IMR-90 (cell line): Measurements from ENCODE around the gene PIK3C3. TPM values are rescaled to one million over a fixed set of nuclear protein-coding genes. Genes with fewer than 3 reads are reported as not detected.
A peak's percentile ranks its signal among the peaks of the same experiment; 100 is the strongest.

Source experiments
- ATAC-seq: fragments of 200-7000 bp; cut with Tn5 transposase; 2 replicates; pipeline ENCODE4 v1.9.1; 2020; ENCODE audit warnings: low read depth, mild to moderate bottlenecking, moderate library complexity
- BruUV-seq: library from RNA; stranded (reverse); fragments of 400-500 nt; replicated peaks from 2 replicates; lab custom pipeline; 2021; lab: Mats Ljungman, UMichigan
- CTCF ChIA-PET: fragments of 300-600 bp; formaldehyde crosslinking; extraction: SDS; loops from one replicate; lab custom pipeline; 2021; ENCODE audit warnings: antibody characterized with exemption; lab: Yijun Ruan, JAX
- POLR2A ChIA-PET: fragments of 300-600 bp; sonication (Branson Sonifier 250); formaldehyde crosslinking; loops from one replicate; lab custom pipeline; 2022; ENCODE audit warnings: antibody characterized with exemption; ENCODE audit not compliant: unreplicated experiment; lab: Charles Lee
- DNase-seq: peaks from one replicate; pipeline ENCODE4 v3.0.0; 2013
- H2AFZ ChIP-seq: replicated peaks from 2 replicates; pipeline ENCODE3; 2013; ENCODE audit warnings: low read length, mild to moderate bottlenecking; ENCODE audit not compliant: poor library complexity
- H2AK5ac ChIP-seq: 2 replicates; pipeline ENCODE4 v1.6.1; 2013; ENCODE audit warnings: low read depth, low read length, inconsistent platforms
- H2AK9ac ChIP-seq: replicated peaks from 2 replicates; pipeline ENCODE3; 2013; ENCODE audit warnings: mild to moderate bottlenecking, low read depth, low read length, moderate library complexity; ENCODE audit not compliant: poor library complexity
- H2BK120ac ChIP-seq: 2 replicates; pipeline ENCODE4 v1.6.1; 2013; ENCODE audit warnings: low read depth, low read length, inconsistent platforms
- H2BK15ac ChIP-seq: 3 replicates; pipeline ENCODE4 v1.6.1; 2013; ENCODE audit warnings: low read depth, low read length, inconsistent platforms
- H2BK20ac ChIP-seq: 2 replicates; pipeline ENCODE4 v1.6.1; 2013; ENCODE audit warnings: low read depth, mild to moderate bottlenecking, inconsistent platforms, low read length, moderate library complexity
- H2BK5ac ChIP-seq: 2 replicates; pipeline ENCODE4 v1.6.1; 2013; ENCODE audit warnings: mild to moderate bottlenecking, low read depth, low read length, inconsistent platforms; ENCODE audit not compliant: poor library complexity, severe bottlenecking
- H3K14ac ChIP-seq: replicated peaks from 2 replicates; pipeline ENCODE4 v1.6.1; 2013; ENCODE audit warnings: low read depth, low read length, inconsistent platforms
- H3K18ac ChIP-seq: 2 replicates; pipeline ENCODE4 v1.6.1; 2013; ENCODE audit warnings: low read depth, low read length, control low read depth
- H3K23ac ChIP-seq: 2 replicates; pipeline ENCODE4 v1.6.1; 2013; ENCODE audit warnings: low read depth, low read length, inconsistent platforms
- H3K27ac ChIP-seq: 2 replicates; pipeline ENCODE4 v1.5.1; 2013; ENCODE audit warnings: mild to moderate bottlenecking, control low read depth, low read length; ENCODE audit not compliant: insufficient read depth
- H3K27me3 ChIP-seq: 2 replicates; pipeline ENCODE4 v1.6.1; 2013; ENCODE audit warnings: low read length; ENCODE audit not compliant: control insufficient read depth, insufficient read depth
- H3K36me3 ChIP-seq: 2 replicates; pipeline ENCODE4 v1.6.1; 2013; ENCODE audit warnings: low read length, mixed read lengths; ENCODE audit not compliant: control insufficient read depth, insufficient read depth
- H3K4ac ChIP-seq: 2 replicates; pipeline ENCODE4 v1.6.1; 2013; ENCODE audit warnings: low read depth, low read length, inconsistent platforms
- H3K4me1 ChIP-seq: 2 replicates; pipeline ENCODE4 v1.6.1; 2013; ENCODE audit warnings: low read length, mixed read lengths; ENCODE audit not compliant: control insufficient read depth, insufficient read depth
- H3K4me2 ChIP-seq: 2 replicates; pipeline ENCODE4 v1.6.1; 2013; ENCODE audit warnings: low read depth, mild to moderate bottlenecking, control low read depth, low read length, moderate library complexity
- H3K4me3 ChIP-seq: 2 replicates; pipeline ENCODE4 v1.5.1; 2013; ENCODE audit warnings: low read depth, mild to moderate bottlenecking, control low read depth, low read length, moderate library complexity; ENCODE audit not compliant: insufficient read depth
- H3K56ac ChIP-seq: 2 replicates; pipeline ENCODE4 v1.6.1; 2013; ENCODE audit warnings: low read length, inconsistent platforms; ENCODE audit not compliant: insufficient read depth; ENCODE audit errors: extremely low read depth
- H3K79me1 ChIP-seq, 2 experiments: 2 replicates each; pipeline ENCODE4 v1.6.1; 2013; ENCODE audit warnings: low read length in 2 of 2, inconsistent platforms in 1 of 2, low read depth in 1 of 2
- H3K9ac ChIP-seq: 2 replicates; pipeline ENCODE4 v1.6.1; 2013; ENCODE audit warnings: low read depth, low read length, control low read depth
- H3K9me1 ChIP-seq: 2 replicates; pipeline ENCODE4 v1.6.1; 2013; ENCODE audit warnings: low read length, inconsistent platforms; ENCODE audit not compliant: insufficient read depth
- H3K9me3 ChIP-seq: 2 replicates; pipeline ENCODE4 v1.6.1; 2013; ENCODE audit warnings: low read length; ENCODE audit not compliant: control insufficient read depth, insufficient read depth
- H4K20me1 ChIP-seq: 2 replicates; pipeline ENCODE4 v1.6.1; 2013; ENCODE audit warnings: low read length, inconsistent platforms; ENCODE audit not compliant: insufficient read depth
- H4K5ac ChIP-seq: 2 replicates; pipeline ENCODE4 v1.6.1; 2013; ENCODE audit warnings: mild to moderate bottlenecking, low read depth, low read length, control low read depth
- H4K8ac ChIP-seq, 2 experiments: 2 replicates each; pipeline ENCODE4 v1.6.1; 2013; ENCODE audit warnings: low read depth in 2 of 2, low read length in 2 of 2, control low read depth in 1 of 2, inconsistent platforms in 1 of 2
- H4K91ac ChIP-seq: 2 replicates; pipeline ENCODE4 v1.6.1; 2013; ENCODE audit warnings: low read depth, low read length, inconsistent platforms; ENCODE audit not compliant: insufficient read depth
- FOS ChIP-seq: fragments of 150-350 bp; IDR thresholded peaks from 2 replicates; pipeline ENCODE4 v1.6.1; 2016; ENCODE audit warnings: low read depth, low read length
- MAFK ChIP-seq: IDR thresholded peaks from 2 replicates; pipeline ENCODE4 v1.6.1; 2012; ENCODE audit warnings: low read depth, low read length, improper control_type of control experiment
- MAZ ChIP-seq: IDR thresholded peaks from 2 replicates; pipeline ENCODE4 v1.6.1; 2012; ENCODE audit warnings: low read depth, mild to moderate bottlenecking, low read length, improper control_type of control experiment, moderate library complexity, borderline replicate concordance
- MXI1 ChIP-seq: IDR thresholded peaks from 2 replicates; pipeline ENCODE4 v1.6.1; 2012; ENCODE audit warnings: low read depth, mild to moderate bottlenecking, low read length, moderate library complexity, borderline replicate concordance
- POLR2A ChIP-seq: IDR thresholded peaks from 2 replicates; pipeline ENCODE4 v1.6.1; 2012; ENCODE audit warnings: mild to moderate bottlenecking, low read depth, low read length
- RAD21 ChIP-seq: IDR thresholded peaks from 2 replicates; pipeline ENCODE4 v1.6.1; 2012; ENCODE audit warnings: low read length, improper control_type of control experiment
- RFX5 ChIP-seq: IDR thresholded peaks from 2 replicates; pipeline ENCODE4 v1.8.0; 2012; ENCODE audit warnings: low read depth, mild to moderate bottlenecking, low read length, moderate library complexity
- SMC3 ChIP-seq: fragments of 150-350 bp; IDR thresholded peaks from 2 replicates; pipeline ENCODE4 v1.6.1; 2016; ENCODE audit warnings: low read depth, mild to moderate bottlenecking, antibody characterized with exemption, low read length, moderate library complexity
- WGBS, 2 experiments: methylation state at CpG; one replicate each; pipeline versions ENCODE4 v1.1.5 to v1.1.7; 2013; ENCODE audit warnings: missing lambda C conversion rate in 2 of 2; ENCODE audit not compliant: insufficient read length in 1 of 2; ENCODE audit errors: extremely low coverage in 2 of 2; 5-methylcytosine and 5-hydroxymethylcytosine counted together
- dilution Hi-C: fragments of 300-500 bp; cut with HindIII; formaldehyde crosslinking; loops from one replicate; pipeline ENCODE4 v1.14.3; 2018; ENCODE audit warnings: low sequenced_read_pairs; ENCODE audit not compliant: unreplicated experiment
- in situ Hi-C: fragments of 300-500 bp; cut with MboI; formaldehyde crosslinking; loops from 3 replicates; pipeline ENCODE4 v1.14.3; 2019; ENCODE audit warnings: low sequenced_read_pairs, inconsistent platforms, mixed read lengths
- intact Hi-C: fragments of 100-400 bp; cut with micrococcal nuclease; formaldehyde crosslinking; loops from 2 replicates; pipeline ENCODE4 v1.10.0; 2022
- polyA plus RNA-seq, 3 experiments: library from polyadenylated mRNA; depleted of rRNA; stranded (reverse); fragments of >200 nt; gene quantifications; 2 replicates each; pipeline ENCODE4 v1.2.3, GENCODE V29; 2012; ENCODE audit warnings: low replicate concordance in 1 of 3
- total RNA-seq: library from RNA; depleted of rRNA; stranded (reverse); fragments of >200 nt; gene quantifications from 2 replicates; pipeline ENCODE4 v1.2.3, GENCODE V29; 2012
- TF ChIP-seq, protein P1 (sequence below): conservative IDR thresholded peaks from 2 replicates; pipeline ENCODE4 v1.5.1; 2012; ENCODE audit warnings: mild to moderate bottlenecking, low read depth, low read length, improper control_type of control experiment

PIK3C3 gene
- total and polyA plus RNA-seq, 2 of the 4 experiments (the other 2 are of a cell fraction) = 41.2 to 57.2 TPM

GRCh38 chr18:42114310-42114943, 159.4 kb downstream of the PIK3C3 start:
- intact Hi-C loops = loop anchor here (1.0 to 5.0 kb wide), 4 partner anchors 62 to 1473 kb away; no protein-coding TSS in a partner anchor
- H3K79me1 ChIP-seq = no peaks in the 10 kb centered on the region
- no peak overlapping the region for H2BK15ac ChIP-seq
- CTCF ChIA-PET = interaction anchor here (0.6 to 2.9 kb wide), 41 partner anchors 9 to 1505 kb away, joined by 3 to 43 read pairs (median 4); no protein-coding TSS in a partner anchor
- H3K14ac ChIP-seq = no peak overlapping the region
- no peak overlapping the region; the same call in 1 of the 2 replicates for H3K9ac ChIP-seq
- no TSS peak for BruUV-seq
- peak; percentile 97 for ATAC-seq
- no peak overlapping the region; the same call in 1 of the 2 replicates for H4K5ac ChIP-seq
- no peaks in the 10 kb centered on the region for H3K36me3 ChIP-seq
- H3K4ac ChIP-seq = no peak overlapping the region
- no peak overlapping the region for H4K91ac ChIP-seq
- POLR2A ChIA-PET = no interaction called here
- H3K4me2 ChIP-seq = no peak overlapping the region
- no CpG with 5 or more reads among the region's 7 CpGs for WGBS, 2 experiments
- dilution Hi-C loops = no loop called here
- no peak overlapping the region for H3K56ac ChIP-seq
- no peaks in the 10 kb centered on the region for H3K27me3 ChIP-seq
- no peak for TF ChIP-seq MAZ
- no peak for TF ChIP-seq RFX5
- TF ChIP-seq POLR2A = no peak
- TF ChIP-seq FOS = no peak
- no peak for TF ChIP-seq MAFK
- TF ChIP-seq, protein P1, sequence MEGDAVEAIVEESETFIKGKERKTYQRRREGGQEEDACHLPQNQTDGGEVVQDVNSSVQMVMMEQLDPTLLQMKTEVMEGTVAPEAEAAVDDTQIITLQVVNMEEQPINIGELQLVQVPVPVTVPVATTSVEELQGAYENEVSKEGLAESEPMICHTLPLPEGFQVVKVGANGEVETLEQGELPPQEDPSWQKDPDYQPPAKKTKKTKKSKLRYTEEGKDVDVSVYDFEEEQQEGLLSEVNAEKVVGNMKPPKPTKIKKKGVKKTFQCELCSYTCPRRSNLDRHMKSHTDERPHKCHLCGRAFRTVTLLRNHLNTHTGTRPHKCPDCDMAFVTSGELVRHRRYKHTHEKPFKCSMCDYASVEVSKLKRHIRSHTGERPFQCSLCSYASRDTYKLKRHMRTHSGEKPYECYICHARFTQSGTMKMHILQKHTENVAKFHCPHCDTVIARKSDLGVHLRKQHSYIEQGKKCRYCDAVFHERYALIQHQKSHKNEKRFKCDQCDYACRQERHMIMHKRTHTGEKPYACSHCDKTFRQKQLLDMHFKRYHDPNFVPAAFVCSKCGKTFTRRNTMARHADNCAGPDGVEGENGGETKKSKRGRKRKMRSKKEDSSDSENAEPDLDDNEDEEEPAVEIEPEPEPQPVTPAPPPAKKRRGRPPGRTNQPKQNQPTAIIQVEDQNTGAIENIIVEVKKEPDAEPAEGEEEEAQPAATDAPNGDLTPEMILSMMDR = peak; percentile 96
- peak; percentile 95 for TF ChIP-seq RAD21
- TF ChIP-seq SMC3 = peak; percentile 70
- no peak for TF ChIP-seq MXI1
- in situ Hi-C loops = loop anchor here (10.0 to 25.0 kb wide), 2 partner anchors 1160 to 1473 kb away; partner anchors contain the start of gene SYT4
- no peak overlapping the region for H3K18ac ChIP-seq
- no peak overlapping the region for H3K27ac ChIP-seq
- no peak overlapping the region for H2AK9ac ChIP-seq
- H2BK120ac ChIP-seq = no peak overlapping the region
- no peaks in the 10 kb centered on the region for H3K9me1 ChIP-seq
- no peak overlapping the region for H3K4me3 ChIP-seq
- H4K8ac ChIP-seq = peak overlapping the region; percentile 79 to 92; a peak in 2 of 4 replicates
- no peak overlapping the region for H2AFZ ChIP-seq
- no peaks in the 10 kb centered on the region for H3K9me3 ChIP-seq
- DNase-seq = peak; percentile 75
- no peak overlapping the region for H2BK5ac ChIP-seq
- peaks cover 4% of the 10 kb centered on the region for H3K4me1 ChIP-seq
- H3K23ac ChIP-seq = no peak overlapping the region
- H2BK20ac ChIP-seq = no peak overlapping the region
- no peaks in the 10 kb centered on the region for H4K20me1 ChIP-seq
- no peak overlapping the region for H2AK5ac ChIP-seq
